GM23338 (cell line): ENCODE data around the gene SGSH. TPM values are rescaled to one million over a fixed set of nuclear protein-coding genes. Genes with fewer than 3 reads are reported as not detected.

Experiments used
- ATAC-seq: fragments of 200-7000 bp; cut with Tn5 transposase; 3 replicates; pipeline ENCODE4 v1.9.1; 2020
- DNase-seq: peaks from one replicate; pipeline ENCODE4 v3.0.0-alpha.2; 2015; ENCODE audit warnings: low spot score
- H2AFZ ChIP-seq: fragments of 200-600 bp; sonication (generic); 2 replicates; pipeline ENCODE4 v1.8.0; 2016; ENCODE audit warnings: antibody characterized with exemption, mild to moderate bottlenecking, moderate library complexity
- H3F3A ChIP-seq: fragments of 200-600 bp; sonication (generic); replicated peaks from 2 replicates; pipeline ENCODE4 v1.8.0; 2017; ENCODE audit warnings: antibody characterized with exemption, mixed run types, low read depth
- H3K27ac ChIP-seq: fragments of 200-600 bp; sonication (generic); 2 replicates; pipeline ENCODE4 v1.6.1; 2016; ENCODE audit warnings: low read depth
- H3K27me3 ChIP-seq: fragments of 200-600 bp; sonication (generic); 2 replicates; pipeline ENCODE4 v1.8.0; 2016; ENCODE audit warnings: mild to moderate bottlenecking, mixed run types, moderate library complexity; ENCODE audit not compliant: insufficient read depth
- H3K36me3 ChIP-seq: fragments of 200-600 bp; sonication (generic); 2 replicates; pipeline ENCODE4 v1.8.0; 2016; ENCODE audit warnings: mild to moderate bottlenecking; ENCODE audit not compliant: insufficient read depth
- H3K4me1 ChIP-seq: fragments of 200-600 bp; sonication (generic); 2 replicates; pipeline ENCODE4 v1.8.0; 2016; ENCODE audit warnings: mild to moderate bottlenecking, moderate library complexity; ENCODE audit not compliant: insufficient read depth
- H3K4me2 ChIP-seq: fragments of 200-600 bp; sonication (generic); 2 replicates; pipeline ENCODE4 v1.7.1; 2017; ENCODE audit warnings: mixed run types
- H3K4me3 ChIP-seq: fragments of 200-600 bp; sonication (generic); 2 replicates; pipeline ENCODE4 v1.6.1; 2016; ENCODE audit warnings: mixed run types
- H3K79me2 ChIP-seq: fragments of 200-600 bp; sonication (generic); replicated peaks from 2 replicates; pipeline ENCODE4 v1.8.0; 2017; ENCODE audit warnings: mild to moderate bottlenecking; ENCODE audit not compliant: insufficient read depth
- H3K9me2 ChIP-seq: fragments of 200-600 bp; sonication (generic); 2 replicates; pipeline ENCODE4 v1.8.0; 2017; ENCODE audit not compliant: insufficient read depth
- H4K20me1 ChIP-seq: fragments of 200-600 bp; sonication (generic); replicated peaks from 2 replicates; pipeline ENCODE4 v1.8.0; 2017; ENCODE audit warnings: mild to moderate bottlenecking; ENCODE audit not compliant: insufficient read depth
- H3K27ac Mint-ChIP-seq: 2 replicates; pipeline ENCODE4 v1.8.0; 2020; ENCODE audit warnings: inconsistent platforms, mild to moderate bottlenecking, moderate library complexity, mixed read lengths
- H3K27me3 Mint-ChIP-seq: 3 replicates; pipeline ENCODE4 v1.8.0; 2022; ENCODE audit warnings: low read depth, mild to moderate bottlenecking, moderate library complexity, mixed read lengths, inconsistent platforms; ENCODE audit not compliant: insufficient read depth, poor library complexity
- H3K36me3 Mint-ChIP-seq: 3 replicates; pipeline ENCODE4 v1.8.0; 2021; ENCODE audit warnings: low read depth, mild to moderate bottlenecking, inconsistent platforms, moderate library complexity, mixed read lengths
- H3K4me1 Mint-ChIP-seq: 3 replicates; pipeline ENCODE4 v1.8.0; 2020; ENCODE audit warnings: mild to moderate bottlenecking, inconsistent platforms, mixed read lengths
- H3K4me3 Mint-ChIP-seq: 3 replicates; pipeline ENCODE4 v1.8.0; 2021; ENCODE audit warnings: moderate library complexity, mild to moderate bottlenecking, inconsistent platforms, mixed read lengths
- H3K9me3 Mint-ChIP-seq: 3 replicates; pipeline ENCODE4 v1.8.0; 2020; ENCODE audit warnings: moderate library complexity, mild to moderate bottlenecking, inconsistent platforms, mixed read lengths
- CREB1 ChIP-seq: fragments of 250-450 bp; sonication (Bioruptor Pico); IDR thresholded peaks from 2 replicates; pipeline ENCODE4 v1.5.0; 2020; ENCODE audit warnings: low read depth, mild to moderate bottlenecking, moderate library complexity
- CTCF ChIP-seq, 2 experiments: fragments of 200-600 bp in 1 of 2; sonication (generic) in 1 of 2; conservative IDR thresholded peaks; 2 replicates each; pipeline versions ENCODE4 v1.5.1 to v1.6.1; 2016 to 2017; ENCODE audit warnings: antibody characterized with exemption in 2 of 2, low read depth in 2 of 2, mild to moderate bottlenecking in 2 of 2, moderate library complexity in 1 of 2
- EZH2 ChIP-seq: fragments of 200-600 bp; sonication (generic); IDR thresholded peaks from one replicate; pipeline ENCODE4 v1.8.0; 2017; ENCODE audit warnings: antibody characterized with exemption, mild to moderate bottlenecking, low read depth; ENCODE audit not compliant: unreplicated experiment
- EZH2phosphoT487 ChIP-seq: fragments of 200-600 bp; sonication (generic); IDR thresholded peaks from one replicate; pipeline ENCODE4 v1.8.1; 2018; ENCODE audit warnings: antibody characterized with exemption; ENCODE audit not compliant: unreplicated experiment
- JUNB ChIP-seq: IDR thresholded peaks from one replicate; pipeline ENCODE4 v1.6.1; 2016; ENCODE audit warnings: antibody characterized with exemption; ENCODE audit not compliant: unreplicated experiment
- NANOG ChIP-seq: IDR thresholded peaks from 2 replicates; pipeline ENCODE4 v1.6.1; 2016; ENCODE audit warnings: antibody characterized with exemption, borderline replicate concordance
- POLR2AphosphoS5 ChIP-seq: IDR thresholded peaks from 2 replicates; pipeline ENCODE4 v1.6.1; 2016; ENCODE audit warnings: antibody characterized with exemption, low read depth
- REST ChIP-seq: IDR thresholded peaks from one replicate; pipeline ENCODE4 v1.6.1; 2018; ENCODE audit warnings: antibody characterized with exemption; ENCODE audit not compliant: unreplicated experiment
- STAT1 ChIP-seq: IDR thresholded peaks from one replicate; pipeline ENCODE4 v1.6.1; 2016; ENCODE audit warnings: antibody characterized with exemption; ENCODE audit not compliant: unreplicated experiment
- ZNF114 ChIP-seq: fragments of 250-450 bp; sonication (Bioruptor Pico); IDR thresholded peaks from 2 replicates; pipeline ENCODE4 v1.5.0; 2020; ENCODE audit warnings: mild to moderate bottlenecking, moderate library complexity
- ZNF331 ChIP-seq: fragments of 250-450 bp; sonication (Bioruptor Pico); IDR thresholded peaks from 2 replicates; pipeline ENCODE4 v1.5.0; 2020; ENCODE audit warnings: low read depth, mild to moderate bottlenecking, moderate library complexity
- polyA plus RNA-seq: library from polyadenylated mRNA; unstranded; fragments of >200 nt; fragmentation: Nextera tagmentation; extraction: Ambion mirVana; gene quantifications from 2 replicates; pipeline ENCODE4 v1.2.1, GENCODE V29; 2016
- total RNA-seq: library from RNA; depleted of rRNA; stranded (reverse); fragments of >200 nt; shearing (Covaris generic); gene quantifications from 2 replicates; pipeline ENCODE4 v1.2.3, GENCODE V29; 2014
- TF ChIP-seq, protein P1 (sequence below): IDR thresholded peaks from 2 replicates; pipeline ENCODE4 v1.6.1; 2016; ENCODE audit warnings: antibody characterized with exemption

Gene SGSH
- total and polyA plus RNA-seq, 2 experiments from 2014 or later = 9.6 to 17.5 TPM

- TF ChIP-seq ZNF331 (CRISPR knock-in tag) (no peak), CTCF (conservative IDR thresholded peaks at IDR 0.05; ENCODE audit: low read depth in 2 of 2) (no peak), EZH2 (no peak), JUNB (no peak), EZH2phosphoT487 (no peak), CREB1 (CRISPR knock-in tag) (no peak)
These were observed 8.3 kb upstream of the SGSH start (continued) for GRCh38 chr17:80228477-80228876.

DNA sequence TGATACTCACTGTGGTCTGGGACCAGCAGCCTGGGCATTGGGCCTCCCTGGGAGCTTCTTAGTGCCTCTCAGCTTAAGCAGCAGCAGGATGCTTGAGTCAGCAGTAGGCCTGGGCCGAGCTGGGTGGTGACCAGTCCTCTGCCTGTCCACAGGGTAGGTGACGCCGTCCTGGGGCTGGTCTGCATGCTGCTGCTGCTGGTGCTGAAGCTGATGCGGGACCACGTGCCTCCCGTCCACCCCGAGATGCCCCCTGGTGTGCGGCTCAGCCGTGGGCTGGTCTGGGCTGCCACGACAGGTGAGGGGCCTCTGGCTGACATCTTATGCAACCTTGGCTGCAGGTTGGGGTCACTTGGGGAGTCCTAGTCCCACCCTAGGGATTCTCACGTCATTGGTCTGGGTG, 7.5 kb upstream of the SGSH start:
- peaks cover 10% of the 10 kb centered on the region for H3K9me3 Mint-ChIP-seq
- Histone ChIP-seq H3K4me2 (no peak overlapping the region), H3K9me2 (no peaks in the 10 kb centered on the region), H3K36me3 (peaks cover 6% of the 10 kb centered on the region), H3K4me3 (no peak overlapping the region), H3F3A (no peaks in the 10 kb centered on the region; the same call in 1 of the 2 replicates), H3K27me3 (no peaks in the 10 kb centered on the region), H3K4me1 (peaks cover 7% of the 10 kb centered on the region; the same call in 1 of the 2 replicates), H3K27ac (no peak overlapping the region), H4K20me1 (no peaks in the 10 kb centered on the region), H2AFZ (no peak overlapping the region), H3K79me2 (no peaks in the 10 kb centered on the region; the same call in 1 of the 2 replicates)
- no peak overlapping the region for H3K27ac Mint-ChIP-seq
- H3K36me3 Mint-ChIP-seq = peaks cover 36% of the 10 kb centered on the region
- H3K27me3 Mint-ChIP-seq = peaks cover 4% of the 10 kb centered on the region
- peaks cover 27% of the 10 kb centered on the region for H3K4me1 Mint-ChIP-seq
- no peak overlapping the region for H3K4me3 Mint-ChIP-seq
- ATAC-seq (no peak), DNase-seq (no peak)
- TF ChIP-seq EZH2 = no peak
- no peak for TF ChIP-seq JUNB
- no peak for TF ChIP-seq EZH2phosphoT487
- no peak for TF ChIP-seq ZNF114
- no peak for TF ChIP-seq CREB1 (CRISPR knock-in tag)
- no peak for TF ChIP-seq ZNF331 (CRISPR knock-in tag)
- TF ChIP-seq, protein P1, sequence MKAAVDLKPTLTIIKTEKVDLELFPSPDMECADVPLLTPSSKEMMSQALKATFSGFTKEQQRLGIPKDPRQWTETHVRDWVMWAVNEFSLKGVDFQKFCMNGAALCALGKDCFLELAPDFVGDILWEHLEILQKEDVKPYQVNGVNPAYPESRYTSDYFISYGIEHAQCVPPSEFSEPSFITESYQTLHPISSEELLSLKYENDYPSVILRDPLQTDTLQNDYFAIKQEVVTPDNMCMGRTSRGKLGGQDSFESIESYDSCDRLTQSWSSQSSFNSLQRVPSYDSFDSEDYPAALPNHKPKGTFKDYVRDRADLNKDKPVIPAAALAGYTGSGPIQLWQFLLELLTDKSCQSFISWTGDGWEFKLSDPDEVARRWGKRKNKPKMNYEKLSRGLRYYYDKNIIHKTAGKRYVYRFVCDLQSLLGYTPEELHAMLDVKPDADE = no peak
- no peak for TF ChIP-seq CTCF (conservative IDR thresholded peaks at IDR 0.05; ENCODE audit: low read depth in 2 of 2)
- TF ChIP-seq POLR2AphosphoS5 = no peak
- TF ChIP-seq REST = no peak
- TF ChIP-seq STAT1 = no peak
- TF ChIP-seq NANOG = no peak
